LNCAP (cell line): ENCODE measurements around the gene FUT6.

Experiments used
- TF ChIP-seq, protein P1 (sequence below): fragments of 450-650 bp; IDR thresholded peaks from 2 replicates; pipeline ENCODE4 v1.5.1; 2017; ENCODE audit warnings: mild to moderate bottlenecking

The FUT6 gene

DNA sequence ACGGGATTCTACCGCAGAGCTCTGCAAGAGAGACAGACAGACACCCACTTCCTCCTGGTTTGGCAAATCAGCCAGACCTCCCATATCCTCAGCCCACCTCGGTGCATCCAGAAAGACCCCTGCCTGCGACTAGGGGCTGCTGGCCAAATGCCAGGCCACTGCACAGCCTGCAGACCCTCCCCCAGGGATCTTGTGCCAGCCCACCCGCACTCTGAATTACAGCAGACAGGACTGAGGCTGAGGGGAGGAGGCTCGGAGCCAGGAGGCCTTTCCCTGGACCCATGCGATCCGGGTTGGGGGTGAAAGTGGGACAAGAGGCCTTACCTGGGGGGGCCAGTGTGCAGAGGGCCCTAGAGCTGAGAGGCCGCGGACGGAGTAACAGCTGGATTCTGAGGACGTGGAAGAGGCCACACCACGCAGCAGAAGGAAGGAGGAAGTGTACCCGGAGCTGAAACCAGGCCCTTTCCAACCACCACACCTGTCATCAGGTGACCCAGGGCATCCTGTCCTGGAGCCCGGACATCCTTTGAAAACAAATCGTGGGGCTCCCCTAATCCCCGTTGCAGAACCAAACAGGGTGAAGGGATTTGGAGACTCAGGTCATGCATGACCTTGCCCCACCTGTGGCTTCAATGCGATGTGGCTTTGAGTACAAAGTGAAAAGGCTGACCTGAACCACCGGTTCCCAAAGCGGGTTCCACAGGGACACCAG lies 993 bp downstream of the FUT6 start:
- TF ChIP-seq, protein P1, sequence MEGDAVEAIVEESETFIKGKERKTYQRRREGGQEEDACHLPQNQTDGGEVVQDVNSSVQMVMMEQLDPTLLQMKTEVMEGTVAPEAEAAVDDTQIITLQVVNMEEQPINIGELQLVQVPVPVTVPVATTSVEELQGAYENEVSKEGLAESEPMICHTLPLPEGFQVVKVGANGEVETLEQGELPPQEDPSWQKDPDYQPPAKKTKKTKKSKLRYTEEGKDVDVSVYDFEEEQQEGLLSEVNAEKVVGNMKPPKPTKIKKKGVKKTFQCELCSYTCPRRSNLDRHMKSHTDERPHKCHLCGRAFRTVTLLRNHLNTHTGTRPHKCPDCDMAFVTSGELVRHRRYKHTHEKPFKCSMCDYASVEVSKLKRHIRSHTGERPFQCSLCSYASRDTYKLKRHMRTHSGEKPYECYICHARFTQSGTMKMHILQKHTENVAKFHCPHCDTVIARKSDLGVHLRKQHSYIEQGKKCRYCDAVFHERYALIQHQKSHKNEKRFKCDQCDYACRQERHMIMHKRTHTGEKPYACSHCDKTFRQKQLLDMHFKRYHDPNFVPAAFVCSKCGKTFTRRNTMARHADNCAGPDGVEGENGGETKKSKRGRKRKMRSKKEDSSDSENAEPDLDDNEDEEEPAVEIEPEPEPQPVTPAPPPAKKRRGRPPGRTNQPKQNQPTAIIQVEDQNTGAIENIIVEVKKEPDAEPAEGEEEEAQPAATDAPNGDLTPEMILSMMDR = no peak

DNA sequence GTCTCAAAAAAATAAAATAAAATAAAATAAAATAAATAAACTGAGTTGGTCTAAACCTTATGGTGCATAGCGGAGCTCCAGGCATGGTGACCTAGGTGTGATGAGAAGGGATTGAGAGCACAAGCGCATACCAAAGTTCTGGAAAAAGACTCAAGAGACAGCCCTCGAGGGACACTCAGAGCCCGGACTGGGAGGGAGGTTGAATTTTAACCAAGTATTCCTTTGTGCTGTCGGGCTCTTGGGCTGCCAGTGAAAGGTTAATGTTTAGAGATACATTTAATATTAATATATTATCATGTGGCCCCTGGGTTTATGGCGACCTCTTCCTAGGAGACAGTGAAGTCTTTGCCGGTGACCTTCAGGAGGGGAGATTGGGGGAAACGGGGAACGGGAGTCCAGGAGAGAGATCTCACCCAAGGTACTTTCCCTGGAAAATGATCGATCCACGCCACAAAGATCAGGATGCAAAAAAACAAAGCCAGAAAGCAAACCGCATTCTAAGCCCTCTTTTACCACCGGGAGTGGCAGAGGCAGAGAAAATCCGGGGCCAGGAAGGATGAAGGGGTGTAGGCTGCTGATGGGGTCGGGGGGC lies 1.6 kb downstream of the FUT6 start:
- TF ChIP-seq, protein P1 = no peak

DNA sequence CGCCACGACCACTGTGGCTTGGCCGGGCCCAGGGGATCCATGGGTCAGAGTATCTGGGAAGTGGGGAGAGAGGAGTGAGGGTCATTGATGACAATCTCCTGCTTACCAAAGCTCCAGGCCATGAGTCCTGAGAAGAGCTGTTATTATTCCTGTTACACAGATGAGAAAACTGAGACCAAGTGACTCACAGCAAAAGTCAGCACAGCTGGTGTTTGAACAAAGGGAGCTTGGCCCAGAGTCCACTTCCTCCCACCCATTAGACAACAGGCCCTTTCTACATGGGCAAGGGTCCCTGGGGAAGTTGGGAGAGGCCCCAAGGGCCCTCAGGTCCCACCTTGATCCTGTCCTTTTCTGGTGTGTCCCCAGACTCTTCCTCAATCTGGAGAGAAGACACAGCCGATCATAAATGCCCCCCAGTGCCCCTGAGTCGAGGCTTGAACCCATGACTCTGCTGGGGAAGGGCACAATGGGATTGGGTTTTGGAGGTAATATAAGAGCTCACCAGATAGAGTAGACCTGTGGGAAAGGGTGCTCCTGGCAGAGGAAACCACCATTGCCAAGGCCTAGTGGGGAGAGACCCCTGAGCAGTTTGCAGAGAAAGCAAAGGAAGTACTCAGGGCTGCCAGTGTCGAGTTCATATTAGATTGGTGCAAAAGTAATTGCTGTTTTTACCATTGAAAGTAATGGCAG lies 6.8 kb downstream of the FUT6 start:
- TF ChIP-seq, protein P1 = no peak

DNA sequence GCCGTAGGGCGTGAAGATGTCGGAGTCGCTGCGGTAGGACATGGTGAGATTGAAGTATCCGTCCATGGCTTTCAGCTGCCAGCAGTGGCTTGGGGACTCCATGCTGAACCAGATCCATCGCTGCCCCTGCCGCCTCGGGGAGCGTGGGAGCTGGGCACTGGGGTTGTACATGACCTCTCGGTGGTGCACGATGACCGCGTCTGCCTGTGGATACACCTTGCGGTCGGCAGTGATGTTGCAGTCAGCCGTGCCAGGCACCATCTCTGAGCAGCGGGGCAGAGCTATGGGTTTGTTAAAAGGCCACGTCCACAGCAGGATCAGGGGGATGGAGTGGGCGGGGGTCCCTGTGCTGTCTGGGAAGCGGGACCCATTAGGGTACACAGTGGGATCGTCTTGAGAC lies 7.4 kb downstream of the FUT6 start:
- TF ChIP-seq, protein P1 = no peak

DNA sequence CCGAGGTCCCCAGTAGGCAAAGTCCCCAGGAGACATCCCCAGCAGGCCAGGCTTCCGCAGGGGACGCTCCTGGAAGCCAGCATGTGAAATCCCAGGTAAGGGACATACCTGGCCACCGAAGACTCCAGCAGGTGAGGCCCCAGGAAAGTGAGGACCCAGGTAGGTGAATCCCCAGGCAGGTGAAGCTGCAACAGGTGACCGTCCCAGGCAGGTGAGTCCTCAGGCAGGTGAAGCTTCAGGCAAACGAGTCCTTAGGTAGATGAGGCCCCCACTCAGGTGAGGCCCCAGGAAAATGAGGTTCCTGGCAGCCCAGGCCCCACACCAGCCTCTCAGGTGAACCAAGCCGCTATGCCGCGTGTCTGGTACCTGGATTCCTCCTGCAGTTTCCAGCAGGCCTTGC lies 8.3 kb downstream of the FUT6 start:
- TF ChIP-seq, protein P1 = no peak

DNA sequence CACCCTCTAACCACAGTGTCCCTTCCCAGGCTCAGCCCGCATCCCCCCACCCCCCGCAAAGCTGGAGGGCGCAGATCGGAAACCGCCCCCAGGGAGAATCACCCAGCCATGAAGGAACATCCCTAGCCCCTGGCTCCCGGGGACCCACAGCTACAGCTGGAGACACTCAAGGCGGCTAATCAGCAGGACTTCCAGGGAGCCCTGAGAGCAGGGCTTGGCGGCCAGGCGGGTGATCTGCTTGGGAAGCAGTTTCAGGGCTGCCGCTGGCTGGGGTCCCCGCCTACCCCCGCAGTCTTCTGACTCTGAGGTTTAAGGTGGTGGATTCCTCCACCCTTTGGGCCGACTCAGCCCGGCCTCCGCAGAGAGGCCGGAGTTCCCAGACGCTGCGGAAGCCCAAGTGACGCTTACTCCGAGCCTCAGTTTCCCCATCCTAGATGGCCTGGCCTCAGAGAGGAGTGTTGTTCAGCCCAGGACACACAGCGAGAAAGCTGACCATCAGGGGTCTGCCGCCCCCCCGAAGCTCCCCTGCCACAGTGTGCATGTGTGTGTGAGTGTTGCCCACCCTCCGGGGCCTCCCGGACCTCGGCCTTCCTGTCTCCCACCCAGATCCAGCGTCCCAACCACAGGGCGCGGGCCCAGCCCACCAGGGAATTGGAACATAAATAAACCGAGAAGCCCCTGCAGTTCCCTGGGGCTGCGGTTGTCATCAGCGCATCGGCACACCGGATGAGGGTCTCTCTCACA lies 9.8 kb downstream of the FUT6 start:
- TF ChIP-seq, protein P1 = no peak
